GM21619 (cell line): ENCODE measurements around the gene AGTR1.
"Not testable (repeated sequence)": the region's sequence is repeated elsewhere in the genome, so short reads cannot be mapped to it uniquely, and the experiment has no call there.

ENCODE experiments used
- ATAC-seq: cut with Tn5 transposase; IDR thresholded peaks from one replicate; pipeline ENCODE4 v1.9.1; 2021; ENCODE audit not compliant: unreplicated experiment

Gene AGTR1

GRCh38 chr3:148717885-148718561 lies 20.3 kb downstream of the AGTR1 start:
- ATAC-seq = no peak

- no peak for ATAC-seq
These were observed 21.5 kb downstream of the AGTR1 start for GRCh38 chr3:148718982-148719862.

GRCh38 chr3:148720873-148721272 lies 23.2 kb downstream of the AGTR1 start:
- ATAC-seq = no peak

- no peak for ATAC-seq
These were observed 25.9 kb downstream of the AGTR1 start for GRCh38 chr3:148723631-148724030.

- peak; percentile 87 for ATAC-seq
These were observed 29.5 kb downstream of the AGTR1 start for GRCh38 chr3:148727231-148727630.

GRCh38 chr3:148728753-148729152 lies 31.1 kb downstream of the AGTR1 start:
- no peak for ATAC-seq

- ATAC-seq = no peak
These were observed 31.9 kb downstream of the AGTR1 start for GRCh38 chr3:148729476-148730055.

GRCh38 chr3:148730676-148731075 lies 33.0 kb downstream of the AGTR1 start:
- ATAC-seq = no peak

GRCh38 chr3:148735597-148735996 lies 37.9 kb downstream of the AGTR1 start:
- no peak for ATAC-seq

- ATAC-seq = no peak
These were observed 38.4 kb downstream of the AGTR1 start for GRCh38 chr3:148736086-148736485.

GRCh38 chr3:148737104-148737530 lies 39.4 kb downstream of the AGTR1 start:
- no peak for ATAC-seq

GRCh38 chr3:148739720-148740119 lies 42.0 kb downstream of the AGTR1 start:
- ATAC-seq = no peak

GRCh38 chr3:148740291-148740690 lies 42.6 kb downstream of the AGTR1 start:
- no peak for ATAC-seq

- no peak for ATAC-seq
These were observed 43.5 kb downstream of the AGTR1 start for GRCh38 chr3:148741219-148741618.

- ATAC-seq = no peak
These were observed 44.4 kb downstream of the AGTR1 start for GRCh38 chr3:148742118-148742517.

- ATAC-seq = no peak
These were observed 48.4 kb downstream of the AGTR1 start for GRCh38 chr3:148746053-148746452.

GRCh38 chr3:148748283-148748682 lies 50.6 kb downstream of the AGTR1 start:
- ATAC-seq = no peak

GRCh38 chr3:148750296-148750695 lies 52.6 kb downstream of the AGTR1 start:
- no peak for ATAC-seq

- no peak for ATAC-seq
These were observed 53.8 kb downstream of the AGTR1 start for GRCh38 chr3:148751461-148751860.

- ATAC-seq = not testable (repeated sequence)
These were observed 55.7 kb downstream of the AGTR1 start for GRCh38 chr3:148753385-148753784.

- no peak for ATAC-seq
These were observed 57.9 kb downstream of the AGTR1 start for GRCh38 chr3:148755570-148755969.

- no peak for ATAC-seq
These were observed 58.6 kb downstream of the AGTR1 start for GRCh38 chr3:148756311-148756710.
